ENCODE measurements around the gene UQCRC2.

- no peak for TF ChIP-seq CTCF (conservative IDR thresholded peaks at IDR 0.05 in 1 of 2, IDR thresholded peaks at IDR 0.05 in 1 of 2; ENCODE audit: extremely low read depth in 1 of 2, insufficient read depth in 1 of 2, low read depth in 1 of 2, low read length in 2 of 2)
- TF ChIP-seq EZH2 (IDR thresholded peaks at IDR 0.05; ENCODE audit: borderline replicate concordance, low read length) = no peak
Observed at GRCh38 chr16:22023505-22023904, 70.3 kb downstream of the UQCRC2 start.
